GM19468 (cell line): ENCODE results near the gene DHRS13.
"Not testable (repeated sequence)": the region's sequence is repeated elsewhere in the genome, so short reads cannot be mapped to it uniquely, and the experiment has no call there.

Source experiments
- ATAC-seq: cut with Tn5 transposase; IDR thresholded peaks from one replicate; pipeline ENCODE4 v1.9.1; 2021; ENCODE audit warnings: mild to moderate bottlenecking, moderate library complexity, moderate number of reproducible peaks; ENCODE audit not compliant: unreplicated experiment; ENCODE audit errors: extremely low read depth

The DHRS13 gene

DNA sequence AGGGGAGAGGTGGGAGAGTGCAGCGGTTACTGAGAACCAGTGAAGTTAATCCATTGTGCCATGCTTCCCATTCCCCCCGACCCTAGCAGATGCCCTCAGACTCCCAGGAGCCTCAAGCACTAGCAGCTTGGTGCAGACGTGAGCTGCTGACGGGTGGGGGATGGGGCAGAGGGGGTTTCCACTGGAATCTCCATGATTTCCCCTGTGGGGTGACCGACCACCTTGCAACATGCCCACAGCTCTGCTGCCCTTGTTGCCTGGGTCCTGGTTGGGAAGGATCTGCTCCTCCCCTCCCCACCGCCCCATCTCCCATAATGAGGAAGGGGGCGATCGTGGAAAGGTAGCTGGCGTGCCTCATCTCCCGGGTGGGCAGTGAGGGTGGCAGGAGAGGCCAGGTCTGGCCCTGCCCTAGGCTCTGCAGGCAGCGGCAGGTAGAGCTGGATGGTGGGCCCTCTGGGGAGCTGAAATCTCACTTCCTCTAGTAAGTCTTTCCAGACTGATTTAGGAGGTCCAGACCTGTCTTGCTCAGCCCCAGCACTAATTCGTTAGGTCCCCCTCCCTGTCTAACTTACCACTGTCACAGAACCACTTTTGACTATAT is 14.9 kb downstream of the DHRS13 start:
- peak; percentile 37 for ATAC-seq

DNA sequence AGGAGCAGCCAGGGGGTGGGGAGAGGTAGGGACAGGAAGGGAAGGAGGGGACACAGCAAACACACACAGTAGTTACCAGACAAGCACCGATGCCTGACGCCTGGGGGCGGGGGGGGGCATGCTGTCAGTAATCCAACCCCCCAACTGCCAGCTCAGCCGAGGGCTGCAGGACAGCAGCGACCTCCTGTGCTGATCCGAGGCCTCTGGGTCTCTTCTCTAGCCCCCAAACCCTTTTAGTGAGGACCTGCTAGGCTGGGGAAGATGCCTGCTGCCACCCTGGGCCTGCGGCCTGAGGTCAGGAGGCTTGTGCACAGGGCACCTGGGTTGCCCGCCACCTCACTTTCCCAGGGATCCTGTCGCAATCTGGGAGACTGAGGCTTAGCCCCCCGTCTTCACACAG is 16.9 kb downstream of the DHRS13 start:
- no peak for ATAC-seq

- no peak for ATAC-seq
Observed at GRCh38 chr17:28885363-28885762, 17.5 kb downstream of the DHRS13 start.

GRCh38 chr17:28883967-28884702 is 18.7 kb downstream of the DHRS13 start:
- ATAC-seq, result no peak

GRCh38 chr17:28882154-28882895 is 20.6 kb downstream of the DHRS13 start:
- ATAC-seq, result no peak

- ATAC-seq, result no peak
Observed at GRCh38 chr17:28881533-28882056, 21.3 kb downstream of the DHRS13 start.

DNA sequence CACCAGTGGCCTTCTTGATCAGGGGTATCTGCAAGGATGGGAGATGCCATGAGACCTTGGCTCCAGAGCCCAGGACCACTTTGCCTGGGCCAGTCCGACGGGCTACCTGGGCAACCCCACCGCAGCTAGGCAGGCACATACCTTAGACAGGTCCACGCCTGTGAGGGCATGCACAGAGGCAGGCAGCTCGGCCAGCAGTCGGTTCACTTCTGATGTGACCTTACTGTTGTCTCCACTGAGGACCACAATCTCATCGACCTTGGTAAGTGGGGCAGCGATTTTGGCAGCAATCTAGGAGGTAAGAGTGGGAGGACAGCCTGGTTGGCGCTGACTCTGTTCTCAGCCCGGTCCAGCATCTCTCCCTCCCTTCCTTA is 22.3 kb downstream of the DHRS13 start:
- no peak for ATAC-seq

GRCh38 chr17:28879886-28880571 is 22.9 kb downstream of the DHRS13 start:
- no peak for ATAC-seq

DNA sequence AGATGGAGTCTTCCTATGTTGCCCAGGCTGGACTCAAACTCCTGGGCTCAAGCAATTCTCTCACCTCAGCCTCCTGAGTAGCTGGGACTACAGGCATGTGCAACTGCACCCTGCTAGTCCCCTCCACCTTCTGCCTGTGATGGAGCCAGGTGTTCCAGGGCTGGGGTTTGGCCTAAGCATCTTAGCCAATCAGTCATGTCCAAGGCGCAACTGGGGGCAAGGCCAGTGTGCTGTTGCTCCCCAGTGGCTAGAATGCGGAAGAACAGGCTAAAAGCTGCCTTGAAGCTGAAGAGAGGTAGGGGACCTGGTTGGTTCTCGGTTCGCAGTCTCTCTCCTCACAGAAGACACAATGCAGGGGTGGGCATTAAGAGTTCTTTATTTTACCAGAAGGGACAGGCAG is 23.9 kb downstream of the DHRS13 start:
- ATAC-seq, result no peak

- no peak for ATAC-seq
Observed at GRCh38 chr17:28878158-28878910, 24.5 kb downstream of the DHRS13 start.

- not testable (repeated sequence) for ATAC-seq
Observed at GRCh38 chr17:28877150-28877711, 25.6 kb downstream of the DHRS13 start.

GRCh38 chr17:28875848-28876550 is 26.9 kb downstream of the DHRS13 start:
- ATAC-seq, result no peak

GRCh38 chr17:28874750-28875149 is 28.1 kb downstream of the DHRS13 start:
- no peak for ATAC-seq

GRCh38 chr17:28873839-28874238 is 29.0 kb downstream of the DHRS13 start:
- ATAC-seq, result no peak

DNA sequence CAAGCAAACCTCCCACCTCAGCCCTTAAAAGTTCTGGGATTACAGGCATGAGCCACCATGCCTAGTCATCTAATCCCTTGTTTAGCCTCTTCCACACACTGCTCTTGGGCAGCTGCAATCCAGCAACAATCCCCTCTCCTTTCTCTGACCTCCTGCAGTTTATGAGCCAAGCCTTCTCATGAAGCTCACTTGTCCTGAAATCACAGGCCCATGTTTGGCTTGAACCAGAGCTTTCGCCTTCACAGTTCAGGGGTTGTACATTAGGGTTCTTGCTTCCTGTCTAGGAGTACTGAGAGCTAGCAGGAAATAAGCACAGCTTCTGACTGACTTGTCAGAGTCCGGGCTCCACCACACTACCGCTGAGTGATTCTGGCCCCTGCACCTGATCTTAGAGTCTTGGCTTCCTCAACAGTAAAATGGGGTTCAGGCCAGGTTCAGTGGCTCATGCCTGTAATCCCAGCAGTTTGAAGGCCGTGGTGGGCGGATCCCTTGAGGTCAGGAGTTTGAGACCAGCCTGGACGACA is 31.8 kb downstream of the DHRS13 start:
- peak; percentile 63 for ATAC-seq

GRCh38 chr17:28867276-28867675 is 35.6 kb downstream of the DHRS13 start:
- no peak for ATAC-seq

DNA sequence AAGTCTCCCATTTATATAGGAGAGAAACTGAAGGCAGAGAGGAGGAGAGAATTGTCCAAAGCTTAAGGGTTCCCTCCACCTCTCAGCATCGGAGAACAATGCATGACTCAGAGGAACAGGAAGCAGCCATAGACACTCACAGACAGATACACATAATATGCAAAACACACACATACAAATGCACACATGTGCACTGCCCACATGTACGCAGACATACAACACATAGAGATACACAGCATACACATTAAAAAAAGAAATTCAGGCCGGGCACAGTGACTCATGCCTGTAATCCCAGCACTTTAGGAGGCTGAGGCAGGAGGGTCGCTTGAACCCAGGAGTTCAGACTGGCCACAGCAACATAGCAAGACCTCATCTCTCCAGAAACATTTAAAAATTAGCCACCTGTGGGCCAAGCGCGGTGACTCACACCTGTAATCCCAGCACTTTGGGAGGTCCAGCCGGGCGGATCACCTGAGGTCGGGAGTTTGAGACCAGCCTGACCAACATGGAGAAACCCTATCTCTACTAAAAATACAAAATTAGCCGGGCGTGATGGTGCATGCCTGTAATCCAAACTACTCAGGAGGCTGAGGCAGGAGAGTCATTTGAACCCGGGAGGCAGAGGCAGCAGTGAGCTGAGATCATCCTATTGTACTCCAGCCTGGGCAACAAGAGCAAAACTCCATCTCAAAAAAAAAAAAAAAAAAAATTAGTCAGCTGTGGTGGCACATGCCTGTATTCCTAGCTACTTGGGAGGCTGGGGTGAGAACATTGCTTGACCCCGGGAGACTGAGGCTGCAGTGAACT is 36.7 kb downstream of the DHRS13 start:
- ATAC-seq, result no peak
